ENCODE data around the gene SIRT5.

The SIRT5 gene

DNA sequence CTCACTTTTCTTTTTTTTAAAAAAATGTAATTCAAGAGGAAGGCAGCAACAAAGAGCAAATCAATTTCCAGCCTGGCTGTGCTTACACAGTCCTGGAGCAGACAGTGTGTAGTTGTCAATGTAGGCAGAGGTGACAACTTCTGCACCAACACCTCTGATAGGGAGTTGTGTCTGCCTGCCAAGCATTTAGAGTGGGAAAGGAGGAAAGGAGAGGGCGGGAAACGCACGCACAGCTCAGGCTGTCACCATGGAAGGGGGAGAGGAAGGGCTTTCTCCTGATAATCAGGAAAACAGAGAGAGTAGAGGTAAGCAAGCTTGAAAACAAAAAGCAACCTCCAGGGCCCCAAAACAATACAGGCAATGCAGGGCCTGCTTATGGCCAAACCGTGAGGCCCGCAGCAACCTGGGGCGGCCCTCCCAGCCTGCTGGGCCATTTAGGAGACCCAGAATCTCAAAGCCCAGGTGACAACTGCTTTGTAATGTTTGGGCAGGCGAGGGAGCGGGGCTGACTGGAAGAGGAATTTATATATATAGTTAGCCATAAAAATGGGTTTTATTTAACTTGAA is 45.5 kb upstream of the SIRT5 start:
- no peak overlapping the region for H3K4me3 ChIP-seq (replicated peaks; ENCODE audit: insufficient read depth, low read length)
- no peak for DNase-seq (ENCODE audit: low read depth in 1 of 2, low spot score in 1 of 2)
- H3K27ac ChIP-seq (replicated peaks): no peak overlapping the region
- TF ChIP-seq, protein P1, sequence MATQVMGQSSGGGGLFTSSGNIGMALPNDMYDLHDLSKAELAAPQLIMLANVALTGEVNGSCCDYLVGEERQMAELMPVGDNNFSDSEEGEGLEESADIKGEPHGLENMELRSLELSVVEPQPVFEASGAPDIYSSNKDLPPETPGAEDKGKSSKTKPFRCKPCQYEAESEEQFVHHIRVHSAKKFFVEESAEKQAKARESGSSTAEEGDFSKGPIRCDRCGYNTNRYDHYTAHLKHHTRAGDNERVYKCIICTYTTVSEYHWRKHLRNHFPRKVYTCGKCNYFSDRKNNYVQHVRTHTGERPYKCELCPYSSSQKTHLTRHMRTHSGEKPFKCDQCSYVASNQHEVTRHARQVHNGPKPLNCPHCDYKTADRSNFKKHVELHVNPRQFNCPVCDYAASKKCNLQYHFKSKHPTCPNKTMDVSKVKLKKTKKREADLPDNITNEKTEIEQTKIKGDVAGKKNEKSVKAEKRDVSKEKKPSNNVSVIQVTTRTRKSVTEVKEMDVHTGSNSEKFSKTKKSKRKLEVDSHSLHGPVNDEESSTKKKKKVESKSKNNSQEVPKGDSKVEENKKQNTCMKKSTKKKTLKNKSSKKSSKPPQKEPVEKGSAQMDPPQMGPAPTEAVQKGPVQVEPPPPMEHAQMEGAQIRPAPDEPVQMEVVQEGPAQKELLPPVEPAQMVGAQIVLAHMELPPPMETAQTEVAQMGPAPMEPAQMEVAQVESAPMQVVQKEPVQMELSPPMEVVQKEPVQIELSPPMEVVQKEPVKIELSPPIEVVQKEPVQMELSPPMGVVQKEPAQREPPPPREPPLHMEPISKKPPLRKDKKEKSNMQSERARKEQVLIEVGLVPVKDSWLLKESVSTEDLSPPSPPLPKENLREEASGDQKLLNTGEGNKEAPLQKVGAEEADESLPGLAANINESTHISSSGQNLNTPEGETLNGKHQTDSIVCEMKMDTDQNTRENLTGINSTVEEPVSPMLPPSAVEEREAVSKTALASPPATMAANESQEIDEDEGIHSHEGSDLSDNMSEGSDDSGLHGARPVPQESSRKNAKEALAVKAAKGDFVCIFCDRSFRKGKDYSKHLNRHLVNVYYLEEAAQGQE (IDR thresholded peaks at IDR 0.05; ENCODE audit: insufficient replicate concordance, low read depth): no peak
- TF ChIP-seq CTCF (IDR thresholded peaks at IDR 0.05; ENCODE audit: insufficient read depth, low read length): no peak
- no peak for TF ChIP-seq SPI1 (IDR thresholded peaks at IDR 0.05; ENCODE audit: borderline replicate concordance, low read depth)
- no peak for TF ChIP-seq POLR2AphosphoS5 (IDR thresholded peaks at IDR 0.05; ENCODE audit: low read depth)
- TF ChIP-seq GABPA (IDR thresholded peaks at IDR 0.05; ENCODE audit: low read depth): no peak
- H3K27me3 ChIP-seq (ENCODE audit: insufficient read depth, poor library complexity, severe bottlenecking): no peaks in the 10 kb centered on the region

- no peaks in the 10 kb centered on the region for H3K27me3 ChIP-seq (ENCODE audit: insufficient read depth, poor library complexity, severe bottlenecking)
- DNase-seq (ENCODE audit: low read depth in 1 of 2, low spot score in 1 of 2): no peak
- H3K27ac ChIP-seq (replicated peaks): no peak overlapping the region
- H3K4me3 ChIP-seq (replicated peaks; ENCODE audit: insufficient read depth, low read length): no peak overlapping the region
- TF ChIP-seq SPI1 (IDR thresholded peaks at IDR 0.05; ENCODE audit: borderline replicate concordance, low read depth) (no peak), GABPA (IDR thresholded peaks at IDR 0.05; ENCODE audit: low read depth) (no peak), POLR2AphosphoS5 (IDR thresholded peaks at IDR 0.05; ENCODE audit: low read depth) (no peak), CTCF (IDR thresholded peaks at IDR 0.05; ENCODE audit: insufficient read depth, low read length) (no peak)
- TF ChIP-seq, protein P1 (IDR thresholded peaks at IDR 0.05; ENCODE audit: insufficient replicate concordance, low read depth): no peak
Observed at GRCh38 chr6:13531956-13532355, 42.4 kb upstream of the SIRT5 start.

GRCh38 chr6:13534536-13534935 is 39.9 kb upstream of the SIRT5 start:
- Histone ChIP-seq H3K27me3 (ENCODE audit: insufficient read depth, poor library complexity, severe bottlenecking) (no peaks in the 10 kb centered on the region), H3K27ac (replicated peaks) (no peak overlapping the region), H3K4me3 (replicated peaks; ENCODE audit: insufficient read depth, low read length) (no peak overlapping the region)
- TF ChIP-seq, protein P1 (IDR thresholded peaks at IDR 0.05; ENCODE audit: insufficient replicate concordance, low read depth): no peak
- TF ChIP-seq POLR2AphosphoS5 (IDR thresholded peaks at IDR 0.05; ENCODE audit: low read depth): no peak
- no peak for DNase-seq (ENCODE audit: low read depth in 1 of 2, low spot score in 1 of 2)

All from HL-60 (cell line).